HG03571 (cell line): ENCODE results near the gene PARS2.
"Not testable (repeated sequence)": the region's sequence is repeated elsewhere in the genome, so short reads cannot be mapped to it uniquely, and the experiment has no call there.

Experiments used
- ATAC-seq: cut with Tn5 transposase; IDR thresholded peaks from one replicate; pipeline ENCODE4 v1.9.1; 2021; ENCODE audit not compliant: unreplicated experiment

The PARS2 gene

DNA sequence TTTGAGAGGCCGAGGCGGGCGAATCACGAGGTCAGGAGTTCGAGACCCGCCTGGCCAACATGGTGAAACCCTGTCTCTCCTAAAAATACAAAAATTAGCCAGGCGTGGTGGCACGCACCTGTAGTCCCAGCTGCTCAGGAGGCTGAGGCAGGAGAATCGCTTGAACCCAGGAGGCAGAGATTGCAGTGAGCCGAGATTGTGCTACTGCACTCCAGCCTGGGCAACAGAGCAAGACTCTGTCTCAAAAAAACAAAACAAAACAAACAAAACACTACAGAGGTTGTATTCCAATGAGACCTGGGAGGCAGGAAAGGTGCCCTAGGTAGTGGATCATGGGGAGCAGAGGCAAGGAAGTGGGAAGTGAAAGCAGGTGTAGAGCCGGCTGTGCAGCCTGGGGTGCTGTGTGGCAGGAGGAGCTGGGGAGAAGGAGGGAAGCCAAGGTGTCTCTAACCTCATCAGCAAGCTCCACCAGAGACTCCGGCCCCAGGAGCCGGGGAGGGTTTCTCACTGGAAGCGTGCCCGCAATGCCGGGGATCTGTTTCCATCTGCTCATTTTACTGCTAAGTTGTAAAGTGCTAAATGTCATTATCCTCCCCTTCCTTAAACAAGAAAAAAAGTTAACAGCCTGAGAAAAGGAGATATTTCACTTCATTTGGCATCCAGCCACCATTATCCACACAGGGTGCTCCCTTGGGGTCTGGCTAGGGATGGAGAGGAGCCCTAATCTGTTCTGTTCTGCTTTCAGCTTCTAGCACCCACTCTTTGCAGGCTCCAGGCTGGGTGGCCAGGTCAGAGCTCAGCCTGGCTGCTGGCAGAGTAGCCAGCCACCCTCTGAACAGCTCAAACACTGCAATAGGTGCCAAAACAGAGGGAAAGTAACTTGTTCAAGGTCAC is 11.8 kb upstream of the PARS2 start:
- not testable (repeated sequence) for ATAC-seq

DNA sequence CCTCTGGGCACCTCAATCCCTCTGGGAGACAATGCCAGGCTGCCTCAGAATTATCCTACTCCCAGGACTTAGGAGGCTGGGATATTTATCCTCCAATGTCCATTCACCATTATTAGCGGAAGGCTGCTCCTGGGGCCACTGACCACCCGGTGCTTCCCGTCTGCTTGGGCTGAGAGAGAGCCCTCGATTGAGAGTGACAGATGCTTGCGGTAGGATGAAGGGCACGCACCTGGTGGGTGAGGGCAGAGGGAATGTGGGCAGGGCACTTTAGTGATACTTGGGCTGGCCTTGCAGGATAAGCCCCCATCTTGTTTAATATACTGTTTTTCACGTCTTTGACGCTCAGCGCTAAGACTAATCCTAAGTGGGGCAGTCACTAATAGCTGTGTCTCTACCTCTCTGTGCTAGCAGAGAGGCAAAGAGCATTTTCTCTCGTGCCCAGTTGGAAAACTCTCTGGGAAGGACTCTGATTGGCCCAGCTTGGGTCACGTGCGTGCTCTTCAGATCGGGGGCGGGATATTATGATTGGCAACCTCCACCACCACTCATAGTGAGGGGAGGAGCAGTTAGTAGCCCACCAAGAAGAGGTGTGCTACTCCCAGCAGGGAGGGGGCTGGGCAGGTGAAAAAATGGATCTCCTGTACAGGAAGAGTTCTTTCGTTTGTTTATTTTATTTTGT is 10.6 kb upstream of the PARS2 start:
- ATAC-seq: no peak

DNA sequence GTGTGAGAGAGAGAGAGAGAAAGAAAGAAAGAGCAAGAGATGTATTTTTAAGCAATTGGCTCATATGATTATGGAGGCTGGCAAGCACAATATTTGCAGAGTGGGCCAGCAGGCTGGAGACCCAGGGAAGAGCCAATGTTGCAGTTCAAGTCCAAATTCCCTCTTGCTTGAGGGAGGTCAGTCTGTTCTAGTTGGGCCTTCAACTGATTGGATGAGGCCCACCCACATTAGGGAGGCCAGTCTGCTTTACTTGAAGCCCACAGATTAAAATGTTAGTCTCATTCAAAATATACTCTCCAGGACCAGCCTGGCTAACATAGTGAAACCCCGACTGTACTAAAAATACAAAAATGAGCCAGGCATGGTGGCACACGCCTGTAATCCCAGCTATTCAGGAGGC is 8.6 kb upstream of the PARS2 start:
- no peak for ATAC-seq

DNA sequence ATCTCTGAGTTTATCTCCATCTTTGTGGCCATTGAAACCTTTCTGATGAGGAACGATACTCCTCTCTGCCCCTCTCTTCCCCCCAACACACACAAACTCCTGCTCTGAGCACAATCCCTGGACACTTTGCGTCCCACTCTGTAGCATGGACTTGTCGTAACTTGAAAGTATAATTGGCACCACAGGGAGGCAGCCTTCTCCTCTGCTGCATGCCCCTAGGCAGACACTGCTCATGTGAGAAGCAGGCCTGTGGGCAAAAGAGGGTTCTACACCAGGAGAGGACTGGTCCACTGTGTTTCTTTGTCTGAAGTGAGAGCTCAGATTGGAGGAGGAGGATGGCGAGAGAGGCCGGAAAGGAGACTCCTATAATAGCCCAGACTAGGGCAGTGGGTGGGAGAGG is 3.8 kb upstream of the PARS2 start:
- no peak for ATAC-seq

DNA sequence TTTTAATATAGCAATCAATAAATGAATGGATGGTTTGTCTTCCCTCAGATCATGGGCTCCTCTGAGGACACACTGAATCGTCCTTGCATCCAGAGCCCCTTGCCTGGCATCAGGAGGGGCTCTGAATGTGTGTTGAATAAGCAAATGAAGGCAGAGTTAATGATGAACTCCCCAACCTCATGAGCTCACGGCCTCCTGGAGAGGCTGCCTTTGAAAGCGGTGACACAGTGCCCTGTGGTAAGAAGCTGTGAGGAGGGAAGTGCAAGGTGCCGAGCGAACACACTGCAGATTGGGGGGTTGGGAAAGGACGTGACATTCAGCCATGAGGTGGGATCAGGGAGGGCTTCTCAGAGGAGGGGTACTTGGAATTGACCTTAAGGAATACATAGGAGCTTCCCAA is 3.2 kb upstream of the PARS2 start:
- no peak for ATAC-seq

DNA sequence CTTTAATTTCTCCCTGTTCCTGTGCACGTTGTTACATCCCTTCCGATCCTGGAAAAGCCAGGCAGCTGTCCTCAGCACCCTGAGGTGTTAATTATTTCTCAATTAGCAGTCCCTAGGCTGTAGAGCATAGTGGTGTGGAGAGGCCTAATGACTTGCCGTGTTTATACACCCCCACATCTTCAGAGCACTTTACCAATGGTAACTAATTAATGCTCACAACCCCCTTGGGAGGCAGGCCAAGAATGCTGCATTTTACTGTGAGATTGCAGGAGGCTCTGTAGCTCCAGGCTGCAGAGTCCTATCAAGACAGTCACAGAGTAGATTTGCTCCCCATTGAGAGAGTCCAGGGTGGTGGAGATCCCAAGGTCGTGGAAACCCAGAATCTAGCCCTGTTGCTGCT is 2.4 kb upstream of the PARS2 start:
- ATAC-seq: no peak

DNA sequence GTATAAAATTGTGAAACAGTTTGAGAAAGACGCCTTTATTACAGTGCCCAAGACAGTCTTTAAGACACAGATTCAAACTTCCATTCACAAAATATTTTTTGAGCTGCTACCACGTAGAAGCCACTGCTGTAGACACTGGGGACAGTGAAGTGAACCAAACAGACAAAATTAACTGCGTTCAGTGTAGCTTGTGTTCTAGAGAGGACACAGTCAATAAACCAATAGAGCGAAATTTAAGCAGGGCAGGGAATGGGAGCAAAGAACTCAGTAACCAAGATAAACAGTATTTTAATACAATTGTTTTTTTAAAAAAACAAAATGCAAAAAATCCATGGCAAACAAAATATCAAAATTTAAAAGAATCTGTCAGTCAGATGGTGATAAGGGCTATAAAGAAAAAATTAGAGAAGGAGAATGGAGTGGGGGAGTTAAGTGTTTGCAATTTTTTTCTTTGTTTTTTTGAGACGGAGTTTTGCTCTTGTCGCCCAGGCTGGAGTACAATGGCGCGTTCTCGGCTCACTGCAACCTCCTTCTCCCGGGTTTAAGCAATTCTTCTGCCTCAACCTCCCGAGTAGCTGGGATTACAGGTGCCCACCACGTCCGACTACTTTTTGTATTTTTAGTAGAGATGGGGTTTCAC is 719 bp upstream of the PARS2 start:
- ATAC-seq: peak; percentile 2

DNA sequence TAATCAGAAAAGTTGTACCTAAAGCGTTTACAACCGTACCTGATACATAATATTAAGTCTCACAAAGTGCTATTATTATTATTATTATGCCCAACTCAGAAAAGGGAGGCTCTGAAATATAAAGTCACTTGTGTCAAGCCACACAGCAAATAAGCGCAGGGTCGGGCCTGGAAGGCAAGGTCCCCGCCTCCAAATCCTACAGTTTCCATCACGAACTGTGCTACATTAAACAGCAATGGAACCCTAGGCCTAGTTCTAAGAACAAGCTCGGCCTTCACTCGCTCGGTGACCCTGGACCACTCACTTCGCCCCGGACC is 549 bp downstream of the PARS2 start:
- no peak for ATAC-seq

DNA sequence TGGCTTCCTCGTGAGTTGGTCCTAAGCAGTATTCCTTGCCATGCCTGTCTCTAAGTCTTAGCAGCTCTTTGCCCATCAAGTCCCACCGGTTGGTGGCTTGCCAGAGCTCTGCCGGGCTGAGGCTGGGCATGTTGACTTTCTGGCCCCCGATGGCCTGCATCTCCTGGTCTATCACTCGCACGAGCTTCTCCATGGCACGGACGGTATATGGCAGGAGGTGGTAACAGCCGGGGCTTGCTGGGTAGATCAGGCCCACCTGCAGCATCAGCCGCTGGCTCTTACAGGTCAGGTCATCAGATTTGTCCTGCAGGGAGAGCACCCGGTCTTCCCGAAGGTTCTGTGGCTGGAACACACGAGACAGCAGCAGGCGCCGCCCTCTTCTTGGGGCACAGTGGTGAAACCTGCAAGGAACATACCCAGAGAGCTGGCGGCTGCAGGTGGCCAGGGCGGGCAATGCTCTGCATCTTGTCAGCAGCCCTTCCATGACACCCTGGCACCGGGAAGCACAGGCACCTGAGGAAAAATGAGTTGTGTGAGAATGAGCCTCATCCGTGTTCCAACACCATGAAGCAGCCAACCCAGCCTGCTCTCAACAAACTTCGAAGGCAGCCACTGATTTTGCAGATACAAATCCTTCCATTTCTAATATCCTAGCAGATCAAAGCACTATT is 5.5 kb downstream of the PARS2 start:
- no peak for ATAC-seq

DNA sequence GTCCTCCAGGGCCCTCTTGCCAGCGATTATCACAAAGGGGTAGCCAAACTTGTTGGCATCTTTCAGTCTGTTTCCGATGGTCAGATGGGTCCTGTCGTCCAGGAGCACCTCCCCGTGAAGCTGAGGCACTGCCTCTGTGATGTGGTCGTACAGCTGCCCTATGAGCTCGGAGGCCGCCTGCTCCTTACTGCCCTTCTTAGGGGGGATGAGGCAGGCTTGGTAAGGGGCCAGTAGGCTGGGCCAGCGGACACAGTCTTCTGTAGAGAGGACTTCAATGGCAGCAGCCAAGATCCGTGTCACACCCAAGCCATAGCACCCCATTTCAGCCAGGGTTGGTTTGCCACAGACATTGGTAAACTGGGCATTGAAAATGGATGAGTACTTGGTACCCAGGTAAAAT is 6.5 kb downstream of the PARS2 start:
- no peak for ATAC-seq

DNA sequence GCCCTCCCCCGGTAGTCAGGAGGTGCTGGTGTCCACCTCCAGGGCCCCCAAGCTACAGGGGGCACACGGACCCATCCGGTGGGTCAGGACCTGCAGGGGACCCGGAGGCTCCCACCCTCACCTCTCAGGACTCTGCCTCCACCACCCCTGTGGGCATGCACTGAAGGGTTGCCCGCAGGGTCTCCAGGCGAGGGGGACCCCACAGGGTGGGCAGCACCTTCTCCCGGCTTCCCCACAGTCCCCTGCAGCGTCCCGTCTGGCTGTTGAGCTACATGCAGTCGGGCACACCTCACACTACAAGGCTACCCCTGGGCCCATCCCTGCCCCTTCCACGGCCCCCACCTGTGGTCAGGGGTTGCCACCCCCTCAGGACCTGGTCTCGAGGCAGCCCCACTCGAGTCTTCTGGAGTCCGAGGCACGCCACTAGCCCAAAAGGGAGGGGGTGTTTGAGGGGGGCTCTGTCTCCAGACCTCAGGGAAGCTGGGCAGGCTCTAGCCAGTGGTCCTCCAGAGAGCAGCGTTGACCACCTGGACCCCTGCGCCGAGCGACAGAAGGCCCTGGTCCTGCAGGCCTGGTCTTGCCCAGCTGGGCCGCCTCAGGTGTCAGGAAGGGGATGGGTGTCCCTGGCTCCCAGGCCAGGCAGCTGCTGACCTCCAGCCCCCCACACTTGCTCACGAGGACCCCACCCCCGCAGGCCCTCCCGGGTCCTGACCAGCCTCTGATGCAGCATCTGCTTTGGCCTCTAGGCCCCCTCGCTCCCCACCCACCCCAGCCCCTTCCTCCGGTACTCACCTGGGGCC is 9.6 kb downstream of the PARS2 start:
- no peak for ATAC-seq

DNA sequence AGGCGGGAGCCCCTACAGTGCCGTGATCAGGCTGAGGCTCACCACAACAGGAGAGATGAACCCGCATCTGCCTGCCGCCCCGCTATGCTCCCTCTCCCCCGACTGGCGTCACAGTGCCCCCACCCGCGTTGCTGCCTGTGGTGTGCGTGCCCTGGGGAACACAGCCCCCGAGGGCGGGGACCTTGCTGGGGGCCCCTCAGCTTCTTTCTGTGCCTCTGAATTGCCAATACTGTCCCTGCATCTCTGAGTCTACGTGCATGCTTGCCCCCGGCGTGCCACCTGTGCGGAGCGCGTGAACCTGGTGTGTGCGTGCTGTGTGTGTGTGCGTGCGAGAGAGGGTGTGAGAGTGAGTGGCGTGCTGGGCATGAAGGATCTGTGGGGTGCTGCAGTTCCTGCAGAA is 10.3 kb downstream of the PARS2 start:
- no peak for ATAC-seq

DNA sequence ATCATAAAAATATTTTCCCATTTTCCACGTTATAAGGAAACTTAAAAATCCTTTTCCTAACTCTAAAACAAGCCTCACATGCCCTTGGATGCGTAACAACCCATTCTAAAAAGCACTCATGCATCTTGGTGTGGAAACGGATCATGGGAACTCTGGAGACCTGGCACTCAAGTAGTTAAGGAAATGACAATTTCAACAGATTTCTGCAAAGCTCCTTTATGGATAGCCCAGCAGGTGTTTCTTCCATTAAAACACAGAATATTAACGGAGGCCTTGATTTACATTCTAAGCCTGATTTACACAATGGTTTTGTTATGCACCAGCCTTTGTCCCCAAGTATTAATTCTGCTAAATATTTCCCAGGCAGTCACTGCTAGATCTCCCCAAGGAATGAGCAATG is 12.9 kb downstream of the PARS2 start:
- no peak for ATAC-seq

DNA sequence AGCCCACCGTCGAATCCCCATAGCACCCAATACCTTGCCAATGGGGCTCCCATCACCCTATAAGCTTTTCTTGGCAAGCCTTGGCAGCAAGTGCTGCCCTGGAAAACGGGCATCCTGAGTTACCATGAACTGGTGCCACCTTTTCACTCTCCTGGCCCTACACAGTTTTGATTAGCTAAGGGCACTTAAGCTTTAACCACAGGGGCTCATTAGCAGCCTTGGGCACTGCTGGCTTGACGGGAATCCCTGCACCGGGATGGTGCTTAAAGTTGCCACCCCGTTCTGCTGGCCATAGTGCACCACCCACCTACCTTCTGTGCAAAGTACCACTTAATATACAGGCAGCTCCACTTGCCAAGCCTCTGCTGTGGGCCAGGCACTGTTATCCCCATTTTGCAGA is 13.7 kb downstream of the PARS2 start:
- ATAC-seq: no peak

DNA sequence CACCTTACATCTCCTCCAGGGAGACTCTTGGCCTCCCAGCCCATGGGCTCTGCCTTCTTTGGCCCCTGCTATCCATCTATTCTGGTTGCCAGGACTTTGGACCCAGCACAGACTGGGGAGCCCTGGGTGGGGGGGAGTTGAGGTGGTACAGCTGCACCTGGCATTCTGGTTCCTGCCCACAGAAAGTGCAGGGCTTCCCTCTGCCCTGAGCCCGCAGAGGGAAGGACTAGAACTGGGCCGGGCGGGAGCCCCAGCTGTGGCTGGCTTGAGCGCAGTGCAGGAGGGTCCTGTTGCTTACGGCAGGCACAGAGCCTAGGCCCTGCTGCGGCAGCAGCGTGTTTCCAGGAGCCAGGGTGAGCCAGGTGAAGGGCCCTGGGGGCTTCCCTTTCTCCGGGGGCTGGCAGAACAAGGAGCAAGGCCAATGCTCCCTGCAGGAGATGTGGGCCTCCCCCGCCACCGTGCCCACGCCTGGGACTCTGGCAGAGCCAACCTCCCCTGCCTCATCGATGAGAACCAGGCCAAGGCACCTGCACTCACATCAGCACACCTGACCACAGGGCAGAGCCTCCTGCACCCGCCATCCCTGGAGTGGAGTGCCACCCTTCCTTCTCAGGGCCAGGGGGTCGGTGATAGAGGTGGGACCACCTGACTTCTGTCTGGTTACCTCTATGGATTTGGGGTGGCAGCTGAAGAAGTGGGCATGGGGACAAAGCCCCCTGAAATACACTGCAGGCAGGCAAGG is 16.1 kb downstream of the PARS2 start:
- no peak for ATAC-seq

DNA sequence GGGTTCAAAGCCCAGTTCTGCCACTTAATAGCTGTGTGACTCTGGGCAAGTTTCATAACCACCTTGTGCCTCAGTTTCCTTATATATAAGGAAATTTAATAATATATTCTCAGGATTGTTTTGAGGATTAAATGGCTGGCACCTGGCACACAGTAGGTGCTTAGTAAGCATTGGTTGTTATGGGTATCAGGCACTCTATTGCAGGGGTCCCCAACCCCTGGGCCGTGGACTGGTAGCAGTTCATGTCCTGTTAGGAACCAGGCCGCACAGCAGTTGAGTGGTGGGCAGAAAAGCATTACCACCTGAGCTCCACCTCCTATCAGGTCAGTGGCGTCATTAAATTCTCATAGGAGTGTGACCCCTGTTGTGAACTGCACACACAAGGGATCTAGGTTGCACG is 18.5 kb downstream of the PARS2 start:
- ATAC-seq: no peak

DNA sequence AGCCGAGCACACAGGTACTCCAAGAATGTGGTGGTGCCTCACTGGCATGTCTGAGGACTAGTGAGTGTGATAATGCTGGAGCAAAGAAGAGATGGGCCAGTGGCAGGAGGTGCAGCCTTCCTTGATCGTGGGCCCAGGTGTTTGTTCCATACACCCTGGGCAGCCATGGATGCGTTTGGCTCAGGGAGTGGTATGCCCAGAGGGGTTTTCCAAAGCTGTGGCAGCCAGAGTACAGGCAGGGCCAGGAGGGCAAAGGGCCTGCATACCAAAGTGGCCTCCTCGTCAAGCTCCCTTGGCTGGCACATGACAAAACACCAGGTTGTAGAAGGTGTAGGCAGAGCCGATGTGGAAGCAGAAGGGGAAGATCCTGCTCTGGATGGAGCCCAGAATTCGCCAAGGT is 19.0 kb downstream of the PARS2 start:
- ATAC-seq: no peak

DNA sequence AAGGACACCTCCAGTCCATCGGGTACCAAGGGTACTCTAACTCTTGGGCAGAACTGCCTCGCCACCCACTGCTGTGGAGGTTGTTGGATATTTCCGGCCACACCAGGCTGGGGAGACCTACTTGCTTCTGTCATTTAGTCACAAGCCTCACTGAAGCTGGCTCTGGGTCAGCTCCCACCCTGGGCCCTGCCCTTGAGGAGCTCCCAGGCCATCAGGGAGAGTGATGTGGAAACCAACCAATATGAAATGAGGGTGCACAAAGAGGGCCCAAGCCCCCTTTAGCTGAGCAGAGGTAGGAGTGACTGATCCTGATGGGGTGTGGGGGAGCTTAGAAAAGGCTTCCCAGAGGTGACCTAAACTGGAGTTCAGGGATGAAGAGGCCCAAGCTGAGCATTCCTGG is 19.6 kb downstream of the PARS2 start:
- ATAC-seq: no peak

DNA sequence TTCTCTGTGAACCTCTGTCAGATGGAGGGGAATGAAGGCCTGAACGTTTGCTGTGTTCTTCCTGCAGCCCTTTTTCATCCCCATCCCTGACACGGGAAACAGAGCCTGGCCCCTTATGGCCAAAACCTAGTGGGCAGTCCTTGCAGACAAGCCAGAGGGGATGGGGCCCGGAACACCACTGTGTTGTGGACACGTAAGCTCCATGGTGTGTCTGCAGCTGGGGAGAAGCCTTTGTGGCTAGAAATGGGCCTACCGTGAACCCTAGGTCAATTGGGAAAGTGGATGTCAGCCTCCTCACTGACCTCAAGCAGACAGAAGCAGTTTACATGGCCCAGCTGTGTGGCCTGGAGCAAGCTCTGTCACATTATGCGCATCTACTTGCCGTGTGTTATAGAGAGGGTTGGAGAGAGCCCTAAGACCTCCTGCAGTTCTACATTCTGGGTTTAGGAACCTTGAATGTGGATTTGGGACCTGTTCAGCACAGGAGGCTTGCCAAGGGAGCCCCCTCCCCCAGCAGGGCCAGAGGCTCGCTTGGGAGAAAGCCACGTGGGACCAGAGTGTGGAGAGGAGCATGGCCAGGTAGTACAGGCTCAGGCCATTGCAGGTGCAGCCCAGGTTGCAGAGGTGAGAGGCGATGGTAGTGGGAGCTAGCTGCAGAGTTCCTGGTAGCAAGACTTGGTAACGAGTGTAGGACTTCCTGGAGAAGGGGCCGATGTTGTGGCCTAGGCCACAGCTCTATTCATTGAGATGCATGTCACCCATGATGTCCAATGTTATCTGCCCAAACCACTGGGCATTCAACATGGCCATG is 20.7 kb downstream of the PARS2 start:
- no peak for ATAC-seq
